GM12878 (cell line): Measurements from ENCODE around the gene STARD13.

Experiments
- BMI1 ChIP-seq: fragments of 450-650 bp; IDR thresholded peaks from 2 replicates; pipeline ENCODE4 v1.6.1; 2016; ENCODE audit warnings: mild to moderate bottlenecking, moderate library complexity, borderline replicate concordance
- HDAC2 ChIP-seq: fragments of 200-600 bp; sonication (generic); IDR thresholded peaks from 2 replicates; pipeline ENCODE4 v1.6.1; 2017
- POLR2A ChIP-seq: IDR thresholded peaks from 2 replicates; pipeline ENCODE4 v1.6.1; 2011; ENCODE audit warnings: low read depth, mild to moderate bottlenecking, low read length
- RAD21 ChIP-seq: IDR thresholded peaks from 2 replicates; pipeline ENCODE4 v1.6.1; 2011; ENCODE audit warnings: mild to moderate bottlenecking, low read depth, low read length, moderate library complexity; ENCODE audit not compliant: insufficient read depth
- RCOR1 ChIP-seq: conservative IDR thresholded peaks from 2 replicates; pipeline ENCODE4 v1.6.1; 2012; ENCODE audit warnings: low read depth, low read length, improper control_type of control experiment
- TAF1 ChIP-seq: IDR thresholded peaks from 2 replicates; pipeline ENCODE4 v1.6.1; 2011; ENCODE audit warnings: mild to moderate bottlenecking, low read depth, low read length, borderline replicate concordance
- YY1 ChIP-seq: IDR thresholded peaks from 2 replicates; pipeline ENCODE4 v1.6.1; 2011; ENCODE audit warnings: low read depth, mild to moderate bottlenecking, low read length
- TF ChIP-seq, protein P1 (sequence below), 3 experiments: IDR thresholded peaks in 2 of 3; conservative IDR thresholded peaks in 1 of 3; 2 replicates each; pipeline ENCODE4 v1.5.1; 2011; ENCODE audit warnings: low read depth in 3 of 3, low read length in 3 of 3, mild to moderate bottlenecking in 3 of 3, control low read depth in 2 of 3, moderate library complexity in 2 of 3, inconsistent platforms in 1 of 3, mixed read lengths in 1 of 3; ENCODE audit not compliant: control insufficient read depth in 2 of 3, insufficient read depth in 1 of 3; ENCODE audit errors: extremely low read depth in 1 of 3
- TF ChIP-seq, protein P2 (sequence below): IDR thresholded peaks from 2 replicates; pipeline ENCODE4 v1.6.1; 2011; ENCODE audit warnings: borderline replicate concordance, low read depth, mild to moderate bottlenecking, moderate library complexity, low read length; ENCODE audit not compliant: insufficient read depth, poor library complexity, severe bottlenecking
- TF ChIP-seq, protein P3 (sequence below): fragments of 450-650 bp; IDR thresholded peaks from 2 replicates; pipeline ENCODE4 v1.6.1; 2017; ENCODE audit warnings: mild to moderate bottlenecking, moderate library complexity
- TF ChIP-seq, protein P4 (sequence below): IDR thresholded peaks from 2 replicates; pipeline ENCODE4 v1.6.1; 2011; ENCODE audit warnings: low read depth, mild to moderate bottlenecking, low read length, moderate library complexity, borderline replicate concordance; ENCODE audit errors: extremely low read depth

DNA sequence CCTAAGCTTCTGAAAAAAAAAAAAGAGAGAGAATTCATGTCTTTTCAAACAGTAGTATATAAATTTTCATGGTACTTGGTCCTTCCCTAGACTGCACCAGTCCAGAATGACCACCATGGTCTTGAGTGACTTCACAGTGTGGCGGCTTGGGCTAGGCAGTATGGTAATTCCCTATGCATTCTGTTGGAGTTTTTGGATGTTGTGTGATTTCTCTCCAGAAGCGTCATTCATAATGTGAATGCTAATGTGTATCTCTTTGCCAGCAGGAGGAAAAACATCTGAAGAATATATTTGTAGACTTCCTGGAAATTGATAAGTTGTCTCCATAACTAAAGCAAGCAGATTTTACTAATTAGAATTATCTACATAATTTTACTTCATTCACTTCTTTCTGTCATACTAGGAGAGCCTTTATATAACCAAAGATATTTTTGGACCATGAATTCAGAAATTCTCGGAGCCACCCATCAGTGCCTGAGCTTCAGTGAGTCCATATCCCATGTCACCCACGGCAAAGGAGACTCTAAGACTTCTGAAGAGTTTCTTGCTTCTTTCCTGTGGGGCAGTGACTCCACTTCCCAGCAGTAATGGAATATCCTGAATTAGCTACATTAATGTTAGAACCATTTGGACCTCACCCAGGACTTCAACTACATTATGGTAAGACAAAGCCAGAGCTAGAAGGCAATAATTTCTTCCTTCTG is 8.4 kb downstream of the STARD13 start:
- no peak for TF ChIP-seq RAD21
- TF ChIP-seq POLR2A, result no peak
- no peak for TF ChIP-seq HDAC2
- TF ChIP-seq RCOR1, result no peak
- TF ChIP-seq, protein P1, sequence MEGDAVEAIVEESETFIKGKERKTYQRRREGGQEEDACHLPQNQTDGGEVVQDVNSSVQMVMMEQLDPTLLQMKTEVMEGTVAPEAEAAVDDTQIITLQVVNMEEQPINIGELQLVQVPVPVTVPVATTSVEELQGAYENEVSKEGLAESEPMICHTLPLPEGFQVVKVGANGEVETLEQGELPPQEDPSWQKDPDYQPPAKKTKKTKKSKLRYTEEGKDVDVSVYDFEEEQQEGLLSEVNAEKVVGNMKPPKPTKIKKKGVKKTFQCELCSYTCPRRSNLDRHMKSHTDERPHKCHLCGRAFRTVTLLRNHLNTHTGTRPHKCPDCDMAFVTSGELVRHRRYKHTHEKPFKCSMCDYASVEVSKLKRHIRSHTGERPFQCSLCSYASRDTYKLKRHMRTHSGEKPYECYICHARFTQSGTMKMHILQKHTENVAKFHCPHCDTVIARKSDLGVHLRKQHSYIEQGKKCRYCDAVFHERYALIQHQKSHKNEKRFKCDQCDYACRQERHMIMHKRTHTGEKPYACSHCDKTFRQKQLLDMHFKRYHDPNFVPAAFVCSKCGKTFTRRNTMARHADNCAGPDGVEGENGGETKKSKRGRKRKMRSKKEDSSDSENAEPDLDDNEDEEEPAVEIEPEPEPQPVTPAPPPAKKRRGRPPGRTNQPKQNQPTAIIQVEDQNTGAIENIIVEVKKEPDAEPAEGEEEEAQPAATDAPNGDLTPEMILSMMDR (IDR thresholded peaks at IDR 0.05 in 2 of 3, conservative IDR thresholded peaks at IDR 0.05 in 1 of 3; ENCODE audit: control insufficient read depth in 2 of 3, extremely low read depth in 1 of 3, insufficient read depth in 1 of 3, low read depth in 3 of 3, low read length in 3 of 3), result no peak
- TF ChIP-seq, protein P2, sequence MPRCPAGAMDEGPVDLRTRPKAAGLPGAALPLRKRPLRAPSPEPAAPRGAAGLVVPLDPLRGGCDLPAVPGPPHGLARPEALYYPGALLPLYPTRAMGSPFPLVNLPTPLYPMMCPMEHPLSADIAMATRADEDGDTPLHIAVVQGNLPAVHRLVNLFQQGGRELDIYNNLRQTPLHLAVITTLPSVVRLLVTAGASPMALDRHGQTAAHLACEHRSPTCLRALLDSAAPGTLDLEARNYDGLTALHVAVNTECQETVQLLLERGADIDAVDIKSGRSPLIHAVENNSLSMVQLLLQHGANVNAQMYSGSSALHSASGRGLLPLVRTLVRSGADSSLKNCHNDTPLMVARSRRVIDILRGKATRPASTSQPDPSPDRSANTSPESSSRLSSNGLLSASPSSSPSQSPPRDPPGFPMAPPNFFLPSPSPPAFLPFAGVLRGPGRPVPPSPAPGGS, result no peak
- TF ChIP-seq, protein P3, sequence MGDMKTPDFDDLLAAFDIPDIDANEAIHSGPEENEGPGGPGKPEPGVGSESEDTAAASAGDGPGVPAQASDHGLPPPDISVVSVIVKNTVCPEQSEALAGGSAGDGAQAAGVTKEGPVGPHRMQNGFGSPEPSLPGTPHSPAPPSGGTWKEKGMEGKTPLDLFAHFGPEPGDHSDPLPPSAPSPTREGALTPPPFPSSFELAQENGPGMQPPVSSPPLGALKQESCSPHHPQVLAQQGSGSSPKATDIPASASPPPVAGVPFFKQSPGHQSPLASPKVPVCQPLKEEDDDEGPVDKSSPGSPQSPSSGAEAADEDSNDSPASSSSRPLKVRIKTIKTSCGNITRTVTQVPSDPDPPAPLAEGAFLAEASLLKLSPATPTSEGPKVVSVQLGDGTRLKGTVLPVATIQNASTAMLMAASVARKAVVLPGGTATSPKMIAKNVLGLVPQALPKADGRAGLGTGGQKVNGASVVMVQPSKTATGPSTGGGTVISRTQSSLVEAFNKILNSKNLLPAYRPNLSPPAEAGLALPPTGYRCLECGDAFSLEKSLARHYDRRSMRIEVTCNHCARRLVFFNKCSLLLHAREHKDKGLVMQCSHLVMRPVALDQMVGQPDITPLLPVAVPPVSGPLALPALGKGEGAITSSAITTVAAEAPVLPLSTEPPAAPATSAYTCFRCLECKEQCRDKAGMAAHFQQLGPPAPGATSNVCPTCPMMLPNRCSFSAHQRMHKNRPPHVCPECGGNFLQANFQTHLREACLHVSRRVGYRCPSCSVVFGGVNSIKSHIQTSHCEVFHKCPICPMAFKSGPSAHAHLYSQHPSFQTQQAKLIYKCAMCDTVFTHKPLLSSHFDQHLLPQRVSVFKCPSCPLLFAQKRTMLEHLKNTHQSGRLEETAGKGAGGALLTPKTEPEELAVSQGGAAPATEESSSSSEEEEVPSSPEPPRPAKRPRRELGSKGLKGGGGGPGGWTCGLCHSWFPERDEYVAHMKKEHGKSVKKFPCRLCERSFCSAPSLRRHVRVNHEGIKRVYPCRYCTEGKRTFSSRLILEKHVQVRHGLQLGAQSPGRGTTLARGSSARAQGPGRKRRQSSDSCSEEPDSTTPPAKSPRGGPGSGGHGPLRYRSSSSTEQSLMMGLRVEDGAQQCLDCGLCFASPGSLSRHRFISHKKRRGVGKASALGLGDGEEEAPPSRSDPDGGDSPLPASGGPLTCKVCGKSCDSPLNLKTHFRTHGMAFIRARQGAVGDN, result no peak
- TF ChIP-seq BMI1, result no peak
- no peak for TF ChIP-seq TAF1
- TF ChIP-seq, protein P4, sequence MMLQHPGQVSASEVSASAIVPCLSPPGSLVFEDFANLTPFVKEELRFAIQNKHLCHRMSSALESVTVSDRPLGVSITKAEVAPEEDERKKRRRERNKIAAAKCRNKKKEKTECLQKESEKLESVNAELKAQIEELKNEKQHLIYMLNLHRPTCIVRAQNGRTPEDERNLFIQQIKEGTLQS, result no peak
- TF ChIP-seq YY1, result no peak
